ENCODE measurements around the gene ZRANB2. TPM values are rescaled to one million over a fixed set of nuclear protein-coding genes. Genes with fewer than 3 reads are reported as not detected.

The ZRANB2 gene
- total RNA-seq, 6 experiments from 2014 or later = 18.3 to 32.0 (median 24.7) TPM

GRCh38 chr1:71068325-71069240, 12.3 kb downstream of the ZRANB2 start:
- WGBS (ENCODE audit: insufficient coverage, low coverage, low lambda C conversion rate, missing lambda C conversion rate) = 69% methylated on average over 6 of the region's 6 CpGs
- DNase-seq = no peak
- H3K36me3 ChIP-seq = peaks cover 7 to 99% (median 62%) of the 10 kb centered on the region in 4 donors
- no peak overlapping the region for H3K27ac ChIP-seq
- intact Hi-C loops (cut with DNase I) = no loop called here
- H3K4me1 ChIP-seq = no peaks in the 10 kb centered on the region
- TF ChIP-seq POLR2A (IDR thresholded peaks at IDR 0.05) = no peak
- no peak for TF ChIP-seq CTCF (IDR thresholded peaks at IDR 0.05)
- no peaks in the 10 kb centered on the region for H3K27me3 ChIP-seq
- no peaks in the 10 kb centered on the region for H3K9me3 ChIP-seq
- no peak overlapping the region for H3K4me3 ChIP-seq
- no peak for ATAC-seq

- Histone ChIP-seq H3K36me3 (peaks cover 0 to 9% (median 3%) of the 10 kb centered on the region in 4 donors), H3K27me3 (peaks cover 0 to 6% of the 10 kb centered on the region in 2 donors), H3K27ac (no peak overlapping the region), H3K4me3 (no peak overlapping the region), H3K4me1 (no peaks in the 10 kb centered on the region), H3K9me3 (no peaks in the 10 kb centered on the region)
- WGBS (ENCODE audit: insufficient coverage, low coverage, low lambda C conversion rate, missing lambda C conversion rate) = 86% methylated on average over 6 of the region's 6 CpGs
- intact Hi-C loops (cut with DNase I) = no loop called here
- no peak for TF ChIP-seq CTCF (IDR thresholded peaks at IDR 0.05)
- TF ChIP-seq POLR2A (IDR thresholded peaks at IDR 0.05) = no peak
- ATAC-seq (peak in 2 of 4 donors; percentile 9 to 12), DNase-seq (no peak)
These were observed 26.0 kb downstream of the ZRANB2 start for GRCh38 chr1:71054791-71055190.

GRCh38 chr1:71054281-71054731, 26.5 kb downstream of the ZRANB2 start:
- Histone ChIP-seq H3K9me3 (no peaks in the 10 kb centered on the region), H3K27me3 (peaks cover 0 to 6% of the 10 kb centered on the region in 2 donors), H3K27ac (no peak overlapping the region), H3K4me3 (no peak overlapping the region), H3K36me3 (peaks cover 0 to 8% (median 2%) of the 10 kb centered on the region in 4 donors), H3K4me1 (no peaks in the 10 kb centered on the region)
- ATAC-seq = peak; percentile 9 to 42 (median 22)
- intact Hi-C loops (cut with DNase I) = no loop called here
- WGBS (ENCODE audit: insufficient coverage, low coverage, low lambda C conversion rate, missing lambda C conversion rate) = 60% methylated on average over 2 of the region's 15 CpGs
- peak in 1 of 3 donors; percentile 46 for DNase-seq
- no peak for TF ChIP-seq POLR2A (IDR thresholded peaks at IDR 0.05)
- no peak for TF ChIP-seq CTCF (IDR thresholded peaks at IDR 0.05)

- intact Hi-C loops (cut with DNase I) = no loop called here
- no peak overlapping the region for H3K27ac ChIP-seq
- no peak overlapping the region for H3K4me3 ChIP-seq
- H3K9me3 ChIP-seq = no peaks in the 10 kb centered on the region
- H3K27me3 ChIP-seq = peaks cover 0 to 6% of the 10 kb centered on the region in 2 donors
- no peak for TF ChIP-seq CTCF (IDR thresholded peaks at IDR 0.05)
- TF ChIP-seq POLR2A (IDR thresholded peaks at IDR 0.05) = no peak
- H3K4me1 ChIP-seq = no peaks in the 10 kb centered on the region
- peaks cover 0 to 8% (median 2%) of the 10 kb centered on the region in 4 donors for H3K36me3 ChIP-seq
- WGBS (ENCODE audit: insufficient coverage, low coverage, low lambda C conversion rate, missing lambda C conversion rate) = 80% methylated on average over 4 of the region's 7 CpGs
- DNase-seq (no peak), ATAC-seq (peak in 3 of 4 donors; percentile 10 to 31 (median 12))
These were observed 27.1 kb downstream of the ZRANB2 start for GRCh38 chr1:71053758-71054157.

Measured in right lobe of liver (tissue), 6 donors.